Placental epithelial cell (primary cell): ENCODE results near the gene IER2. TPM values are rescaled to one million over a fixed set of nuclear protein-coding genes. Genes with fewer than 3 reads are reported as not detected.

Source experiments
- total RNA-seq: library from RNA; depleted of rRNA; stranded (reverse); fragments of >200 nt; gene quantifications from 2 replicates; pipeline ENCODE4 v1.2.3, GENCODE V29; 2012

Gene IER2
- 38.8 and 55.7 TPM in 2 replicates for total RNA-seq

GRCh38 chr19:13150187-13150930 lies at the start of gene IER2, which contains the start of gene STX10:
Gene IER2 (plus strand): TSS chr19:13150411. CDS start chr19:13153187, 2,776 bp downstream.
Gene STX10 (minus strand): TSS chr19:13150375. CDS start chr19:13150173, 202 bp downstream.

GRCh38 chr19:13102666-13103580 lies 47.3 kb upstream of the IER2 start, which contains the start of gene LYL1:
Gene LYL1 (minus strand): TSS chr19:13102858. CDS start chr19:13101171, 1,687 bp downstream.

GRCh38 chr19:13116282-13117175 lies 33.7 kb upstream of the IER2 start, which contains the start of gene TRMT1:
Gene TRMT1 (minus strand): TSS chr19:13116740. CDS start chr19:13116399, 341 bp downstream.

GRCh38 chr19:13117772-13118423 lies 32.3 kb upstream of the IER2 start, which contains the start of gene NACC1:
Gene NACC1 (plus strand): TSS chr19:13118264. CDS start chr19:13135208, 16,944 bp downstream.

Other genes starting within 250 kb of the IER2 start
- gene SYCE2, start 231.1 kb upstream of the IER2 start, total RNA-seq = 0.39 TPM in 1 of 2 replicates, not detected in the other
- gene FARSA, start 216.7 kb upstream of the IER2 start, total RNA-seq = 47.1 and 54.3 TPM in 2 replicates
- 1,956 and 2,934 TPM in 2 replicates for gene CALR, start 211.8 kb upstream of the IER2 start, total RNA-seq
- 61.2 and 89.9 TPM in 2 replicates for gene RAD23A, start 204.5 kb upstream of the IER2 start, total RNA-seq
- 13.0 and 18.3 TPM in 2 replicates for gene GADD45GIP1, start 193.2 kb upstream of the IER2 start, total RNA-seq
- gene DAND5, start 180.8 kb upstream of the IER2 start, total RNA-seq = 0.11 TPM in 1 of 2 replicates, not detected in the other
- 2.6 and 5.9 TPM in 2 replicates for gene NFIX, start 154.9 kb upstream of the IER2 start, total RNA-seq
- 3.1 and 3.5 TPM in 2 replicates for gene LYL1, start 47.6 kb upstream of the IER2 start, total RNA-seq
- gene TRMT1, start 33.7 kb upstream of the IER2 start, total RNA-seq = 22.8 and 34.9 TPM in 2 replicates
- 58.1 and 69.6 TPM in 2 replicates for gene NACC1, start 32.1 kb upstream of the IER2 start, total RNA-seq
- 51.0 and 62.9 TPM in 2 replicates for gene STX10, start within 50 bp of the IER2 start, total RNA-seq